Measurements from ENCODE around the gene GNG13.

DNA sequence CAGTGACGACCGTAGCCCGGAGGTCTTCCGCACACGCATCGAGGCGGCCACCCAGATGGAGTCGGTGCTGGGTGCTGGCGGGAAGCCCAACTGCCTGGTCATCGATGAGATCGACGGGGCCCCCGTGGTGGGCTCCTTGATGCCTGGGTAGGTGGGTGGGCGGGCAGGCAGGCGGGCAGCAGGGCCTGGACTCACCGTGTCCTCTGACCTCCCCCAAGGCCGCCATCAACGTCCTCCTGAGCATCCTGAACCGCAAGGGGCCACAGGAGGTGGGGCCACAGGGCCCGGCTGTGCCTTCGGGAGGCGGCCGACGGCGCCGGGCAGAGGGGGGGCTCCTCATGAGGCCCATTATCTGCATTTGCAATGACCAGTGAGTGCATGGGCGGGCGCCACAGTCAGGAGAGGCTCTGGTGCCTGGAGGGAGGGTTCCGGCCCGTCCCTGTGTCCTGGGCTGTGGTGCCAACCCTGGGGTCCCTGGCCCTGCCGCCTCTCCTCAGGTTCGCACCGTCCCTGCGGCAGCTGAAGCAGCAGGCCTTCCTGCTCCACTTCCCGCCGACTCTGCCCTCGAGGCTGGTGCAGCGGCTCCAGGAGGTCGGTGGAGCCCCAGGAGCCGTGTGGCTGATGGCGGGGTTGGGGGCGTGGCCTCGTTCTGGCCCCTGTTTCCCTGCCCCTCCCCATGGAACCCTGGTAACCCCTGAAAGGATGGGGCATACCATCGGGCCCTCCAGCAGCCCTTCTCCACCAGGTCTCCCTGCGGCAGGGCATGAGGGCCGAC is 8.1 kb downstream of the GNG13 start:
- TF ChIP-seq POLR2A (IDR thresholded peaks at IDR 0.05): no peak
- TF ChIP-seq EP300 (IDR thresholded peaks at IDR 0.05): no peak
- TF ChIP-seq, protein P1, sequence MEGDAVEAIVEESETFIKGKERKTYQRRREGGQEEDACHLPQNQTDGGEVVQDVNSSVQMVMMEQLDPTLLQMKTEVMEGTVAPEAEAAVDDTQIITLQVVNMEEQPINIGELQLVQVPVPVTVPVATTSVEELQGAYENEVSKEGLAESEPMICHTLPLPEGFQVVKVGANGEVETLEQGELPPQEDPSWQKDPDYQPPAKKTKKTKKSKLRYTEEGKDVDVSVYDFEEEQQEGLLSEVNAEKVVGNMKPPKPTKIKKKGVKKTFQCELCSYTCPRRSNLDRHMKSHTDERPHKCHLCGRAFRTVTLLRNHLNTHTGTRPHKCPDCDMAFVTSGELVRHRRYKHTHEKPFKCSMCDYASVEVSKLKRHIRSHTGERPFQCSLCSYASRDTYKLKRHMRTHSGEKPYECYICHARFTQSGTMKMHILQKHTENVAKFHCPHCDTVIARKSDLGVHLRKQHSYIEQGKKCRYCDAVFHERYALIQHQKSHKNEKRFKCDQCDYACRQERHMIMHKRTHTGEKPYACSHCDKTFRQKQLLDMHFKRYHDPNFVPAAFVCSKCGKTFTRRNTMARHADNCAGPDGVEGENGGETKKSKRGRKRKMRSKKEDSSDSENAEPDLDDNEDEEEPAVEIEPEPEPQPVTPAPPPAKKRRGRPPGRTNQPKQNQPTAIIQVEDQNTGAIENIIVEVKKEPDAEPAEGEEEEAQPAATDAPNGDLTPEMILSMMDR (IDR thresholded peaks at IDR 0.05): no peak
- no peak for TF ChIP-seq POLR2AphosphoS5 (IDR thresholded peaks at IDR 0.05)

Data from suprapubic skin (tissue), 4 donors.